Endometrium (tissue), 2 donors: ENCODE measurements around the gene UBE2E2.

Experiments used
- FAIRE-seq: peaks from 2 replicates; lab custom pipeline; 2012; peaks lifted over from hg19 to GRCh38; lab: Jason Lieb, UNC
- donor health status: control.
- donor health status: control.

UBE2E2 gene

GRCh38 chr3:23390989-23391553 is 187.9 kb downstream of the UBE2E2 start:
- no peak for FAIRE-seq

DNA sequence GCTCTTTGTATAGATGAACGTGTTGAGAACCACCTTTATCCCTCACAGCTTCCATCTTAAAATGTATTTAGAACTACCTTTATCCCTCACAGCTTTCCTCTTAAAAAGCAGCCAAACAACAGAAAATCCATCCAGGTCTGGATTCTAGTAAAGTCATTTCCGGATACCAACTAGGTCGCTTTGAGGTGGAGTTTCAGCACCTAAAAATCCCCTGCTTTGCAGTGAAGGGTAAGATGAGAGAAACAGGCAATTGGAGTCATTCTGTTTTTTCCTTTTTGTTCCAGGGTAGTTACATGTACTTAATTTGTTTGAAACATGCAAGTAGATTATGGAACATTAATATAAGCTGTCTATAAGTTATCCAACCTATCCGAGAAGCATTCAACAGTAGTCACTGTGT is 192.0 kb downstream of the UBE2E2 start:
- FAIRE-seq = no peak

DNA sequence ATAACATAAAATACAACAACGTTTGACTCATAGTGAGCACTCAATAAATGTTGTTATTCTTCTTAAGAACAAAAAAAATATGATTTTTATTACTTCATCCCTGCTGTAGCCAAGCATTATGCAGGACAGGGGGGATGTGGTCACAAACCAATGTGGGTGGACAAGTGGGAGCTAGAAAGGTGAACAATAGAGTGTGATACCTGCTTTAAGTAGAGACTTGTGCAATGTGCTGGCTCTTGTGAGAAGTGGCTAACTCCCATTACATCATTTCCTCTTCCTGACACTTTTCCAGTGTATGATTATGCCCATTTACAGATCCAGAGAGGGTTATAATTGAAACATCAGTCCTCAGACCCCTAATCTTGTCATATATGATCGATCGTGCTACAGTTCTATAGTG is 193.6 kb downstream of the UBE2E2 start:
- no peak for FAIRE-seq

DNA sequence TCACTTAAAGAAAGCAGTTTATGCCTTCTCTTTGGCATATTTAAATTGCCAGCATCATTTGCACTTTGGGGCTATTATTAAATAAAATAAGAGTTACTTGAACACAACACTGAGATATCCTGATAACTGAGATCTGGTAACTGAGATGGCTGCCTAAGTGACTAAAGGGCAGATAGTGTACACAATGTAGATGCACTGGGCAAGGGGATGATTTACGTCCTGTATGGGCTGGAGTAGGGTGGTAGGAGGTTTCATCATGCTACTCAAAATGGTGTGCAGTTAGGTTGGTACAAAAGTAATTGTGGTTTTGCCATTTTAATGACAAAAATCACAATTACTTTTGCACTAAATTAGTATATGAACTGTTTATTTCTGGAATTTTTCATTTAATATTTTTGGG is 196.1 kb downstream of the UBE2E2 start:
- FAIRE-seq = no peak

GRCh38 chr3:23402728-23403492 is 199.8 kb downstream of the UBE2E2 start:
- FAIRE-seq = no peak

DNA sequence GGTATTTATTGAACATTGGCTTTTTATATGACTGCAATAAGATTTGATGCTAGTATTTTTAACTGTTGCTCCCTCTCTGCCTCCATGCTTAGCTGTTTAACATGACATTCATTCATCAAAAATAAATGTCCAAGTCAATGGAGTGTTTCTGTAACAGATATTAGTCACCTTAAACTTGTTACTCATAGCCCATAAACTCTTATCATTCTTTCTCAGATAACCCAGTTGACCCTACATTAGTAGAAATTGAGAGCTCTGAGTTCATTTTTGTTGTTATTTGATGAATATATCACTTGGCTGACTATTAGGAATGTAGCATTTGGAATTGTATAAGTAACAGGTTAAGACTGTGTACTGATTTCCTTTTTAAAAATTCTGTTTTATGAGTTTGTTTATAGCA is 201.1 kb downstream of the UBE2E2 start:
- FAIRE-seq = no peak

DNA sequence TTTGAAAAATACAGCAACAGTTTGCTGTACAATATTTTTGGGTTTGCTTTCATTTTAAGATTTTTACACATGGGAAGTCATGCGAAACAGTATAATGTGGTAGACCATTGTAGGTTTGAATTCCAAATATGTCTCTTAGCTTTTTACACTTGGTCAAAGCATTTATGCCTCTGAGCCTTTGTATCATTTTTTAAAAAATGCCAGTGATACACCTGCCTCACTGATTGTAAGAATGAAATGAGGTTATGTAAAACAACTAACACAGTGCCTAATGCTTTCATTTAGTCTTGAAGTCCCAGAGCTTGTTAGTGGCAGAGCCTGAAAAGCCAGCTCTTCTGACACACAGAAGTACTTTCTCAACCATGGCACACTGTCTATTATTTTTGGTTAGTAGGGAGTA is 202.0 kb downstream of the UBE2E2 start:
- no peak for FAIRE-seq

DNA sequence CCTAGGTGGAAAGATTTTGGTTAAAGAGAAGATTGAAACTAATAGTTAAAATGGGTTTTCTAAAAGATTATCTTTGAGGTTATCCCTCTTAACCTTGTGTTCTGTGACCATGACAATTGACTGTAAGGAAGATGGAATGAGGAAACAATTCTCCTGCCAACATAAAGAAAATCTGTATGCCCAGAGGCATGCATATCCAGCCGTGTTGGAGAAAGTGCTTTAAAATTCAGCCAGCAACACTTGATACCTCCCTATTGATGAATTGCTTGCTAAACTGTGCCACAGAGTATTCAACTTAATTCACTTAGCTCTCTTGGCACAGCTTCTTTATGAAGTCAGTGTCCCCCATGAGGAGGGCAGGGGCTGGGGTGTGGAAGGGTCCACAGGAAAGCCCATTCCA is 203.5 kb downstream of the UBE2E2 start:
- no peak for FAIRE-seq

DNA sequence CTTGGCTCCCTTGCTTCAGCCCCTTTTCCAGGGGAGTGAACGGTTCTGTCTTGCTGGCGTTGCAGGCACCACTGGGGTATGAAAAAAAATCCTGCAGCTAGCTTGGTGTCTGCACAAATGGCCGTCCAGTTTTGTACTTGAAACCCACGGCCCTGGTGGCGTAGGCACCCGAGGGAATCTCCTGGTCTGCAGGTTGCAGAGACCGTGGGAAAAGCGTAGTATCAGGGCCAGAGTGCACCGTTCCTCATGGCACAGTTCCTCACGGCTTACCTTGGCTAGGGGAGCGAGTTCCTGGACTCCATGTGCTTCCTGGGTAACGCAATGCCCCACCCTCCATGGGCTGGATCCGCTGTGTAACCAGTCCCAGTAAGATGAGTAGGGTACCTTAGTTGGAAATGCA is 214.9 kb downstream of the UBE2E2 start:
- FAIRE-seq = no peak

DNA sequence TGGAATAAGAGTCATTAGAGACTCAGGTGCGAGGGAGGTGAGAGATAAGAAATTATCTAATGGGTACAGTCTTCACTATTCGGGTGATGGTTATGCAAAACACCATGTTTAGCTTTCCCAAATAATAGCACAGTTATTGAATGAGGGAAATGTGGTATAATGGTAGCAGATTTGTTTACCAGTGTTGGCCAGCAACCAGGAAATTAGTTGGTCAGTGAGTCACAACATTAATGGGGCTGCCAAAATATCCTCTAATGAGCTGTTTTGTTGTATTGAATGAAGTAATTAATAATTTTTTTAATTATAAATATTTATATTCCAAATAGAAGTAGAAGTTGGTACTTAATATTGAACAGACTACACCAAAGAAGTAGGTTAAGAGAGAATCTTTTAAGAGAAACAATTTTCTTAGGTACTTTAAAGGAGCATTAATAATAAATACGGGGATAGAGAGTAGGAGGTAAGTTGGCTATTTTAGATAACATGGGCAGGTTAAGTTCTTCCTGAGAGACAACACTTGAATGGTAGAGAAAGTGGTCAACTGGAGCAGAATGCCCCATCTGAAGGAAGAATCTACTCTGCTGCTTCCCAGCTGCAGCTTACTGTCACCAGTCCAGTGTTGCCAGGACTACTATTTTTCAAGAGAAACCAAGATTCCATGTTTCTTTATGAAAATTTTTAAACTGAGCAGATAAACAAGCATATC is 218.8 kb downstream of the UBE2E2 start:
- FAIRE-seq = no peak

DNA sequence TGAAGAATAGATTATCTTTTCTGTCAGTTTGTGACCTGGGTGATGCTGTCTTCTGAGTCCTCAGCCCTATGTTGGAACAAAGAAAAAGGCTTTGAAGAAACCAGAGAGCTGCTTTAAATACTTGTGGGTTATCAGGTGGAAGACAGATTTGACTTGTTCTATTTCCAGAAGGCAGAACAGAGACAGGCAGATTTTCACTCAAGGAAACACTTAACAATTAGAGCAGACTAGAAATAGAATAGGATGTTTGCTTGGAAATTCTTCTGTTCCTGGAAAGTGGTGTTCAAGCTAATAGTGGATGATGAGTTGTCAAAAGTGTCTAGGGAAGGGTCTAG is 219.4 kb downstream of the UBE2E2 start:
- no peak for FAIRE-seq

DNA sequence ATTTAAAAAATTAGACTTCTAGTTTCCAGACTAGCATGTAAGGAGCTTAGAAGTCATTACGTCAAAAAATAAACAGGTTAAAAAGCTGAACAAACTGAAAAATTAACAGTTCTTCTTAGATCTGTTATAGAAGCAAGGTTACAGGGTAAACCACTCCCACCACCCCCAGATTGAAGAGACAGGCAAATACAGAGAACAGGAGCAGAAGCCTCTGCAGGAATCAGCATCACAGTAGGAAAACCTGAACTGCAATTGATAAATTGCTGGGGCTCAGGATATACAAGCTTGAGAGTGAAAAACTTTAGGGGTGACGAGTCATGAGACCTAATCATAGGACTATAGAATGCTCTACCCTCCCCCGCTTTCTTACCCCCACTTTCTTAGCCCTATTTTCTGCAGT is 222.3 kb downstream of the UBE2E2 start:
- no peak for FAIRE-seq

- no peak for FAIRE-seq
Observed at GRCh38 chr3:23430781-23431398, 227.8 kb downstream of the UBE2E2 start.

- FAIRE-seq = no peak
Observed at GRCh38 chr3:23431764-23432163, 228.6 kb downstream of the UBE2E2 start.

GRCh38 chr3:23435318-23435717 is 232.2 kb downstream of the UBE2E2 start:
- FAIRE-seq = no peak

DNA sequence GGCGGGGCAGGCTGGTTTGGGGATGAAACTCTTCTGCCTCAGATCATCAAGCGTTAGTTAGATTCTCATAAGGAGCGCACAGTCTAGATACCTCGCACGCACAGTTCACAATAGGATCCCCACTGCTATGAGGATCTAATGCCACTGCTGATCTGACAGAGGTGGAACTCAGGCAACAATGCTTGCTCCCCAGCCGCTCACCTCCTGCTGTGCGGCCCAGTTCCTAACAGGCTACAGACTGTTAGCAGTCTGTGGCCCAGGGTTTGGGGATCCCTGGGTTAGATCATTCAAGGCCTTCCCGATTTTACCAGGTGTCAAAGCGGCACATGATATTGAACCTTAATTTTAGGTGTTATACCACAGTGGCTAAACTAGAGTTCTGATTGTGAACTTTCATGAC is 232.8 kb downstream of the UBE2E2 start:
- FAIRE-seq = no peak

DNA sequence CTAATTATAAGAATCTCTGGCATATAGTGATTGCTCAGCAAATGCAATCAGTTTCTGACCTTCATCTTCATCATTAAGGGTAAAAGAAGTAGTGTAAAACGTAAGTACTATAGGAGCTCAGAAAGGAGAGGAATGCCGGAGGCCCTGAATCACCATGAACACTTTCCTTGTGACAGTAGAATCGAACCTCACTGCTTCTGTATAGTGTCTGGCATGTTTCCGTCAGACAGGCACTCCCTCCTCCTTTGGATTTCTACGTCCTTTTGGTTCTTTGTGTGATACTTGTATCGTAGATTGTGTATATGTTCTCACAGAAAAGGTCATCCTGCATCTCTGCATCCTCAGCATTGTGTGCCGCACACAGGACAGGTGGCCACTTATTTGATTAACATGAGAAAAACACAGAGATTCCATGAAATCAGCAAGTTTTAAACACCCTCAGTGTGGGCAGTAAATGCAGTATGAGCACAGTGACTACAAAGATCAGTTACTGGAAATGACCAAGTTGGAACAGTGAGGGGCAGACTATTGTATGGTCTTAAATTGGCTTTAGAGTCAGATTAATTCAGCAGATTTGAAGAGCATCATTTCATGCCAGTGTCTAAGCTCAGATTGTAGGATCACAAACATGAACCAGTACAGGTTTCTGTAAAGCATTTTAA is 234.5 kb downstream of the UBE2E2 start:
- FAIRE-seq = no peak

- no peak for FAIRE-seq
Observed at GRCh38 chr3:23438657-23439056, 235.5 kb downstream of the UBE2E2 start.

DNA sequence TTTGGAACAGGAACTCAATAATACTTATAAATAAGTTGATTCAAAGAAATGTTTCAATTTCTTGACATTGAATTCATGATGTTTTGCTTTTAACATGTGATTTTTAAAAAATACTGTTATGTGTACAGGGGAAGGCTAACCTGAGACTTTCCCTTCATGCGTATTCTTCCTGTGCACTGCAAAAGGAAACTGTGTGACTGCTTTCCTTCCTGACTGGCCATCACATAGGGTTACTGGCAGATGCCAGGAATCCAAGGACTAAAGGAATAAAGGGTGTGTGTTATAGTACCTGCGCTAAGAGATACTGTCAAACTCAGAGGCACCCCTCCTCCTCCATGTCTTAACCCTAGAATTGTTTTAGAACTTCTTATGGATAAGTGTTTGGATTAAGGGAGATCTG is 236.0 kb downstream of the UBE2E2 start:
- no peak for FAIRE-seq

DNA sequence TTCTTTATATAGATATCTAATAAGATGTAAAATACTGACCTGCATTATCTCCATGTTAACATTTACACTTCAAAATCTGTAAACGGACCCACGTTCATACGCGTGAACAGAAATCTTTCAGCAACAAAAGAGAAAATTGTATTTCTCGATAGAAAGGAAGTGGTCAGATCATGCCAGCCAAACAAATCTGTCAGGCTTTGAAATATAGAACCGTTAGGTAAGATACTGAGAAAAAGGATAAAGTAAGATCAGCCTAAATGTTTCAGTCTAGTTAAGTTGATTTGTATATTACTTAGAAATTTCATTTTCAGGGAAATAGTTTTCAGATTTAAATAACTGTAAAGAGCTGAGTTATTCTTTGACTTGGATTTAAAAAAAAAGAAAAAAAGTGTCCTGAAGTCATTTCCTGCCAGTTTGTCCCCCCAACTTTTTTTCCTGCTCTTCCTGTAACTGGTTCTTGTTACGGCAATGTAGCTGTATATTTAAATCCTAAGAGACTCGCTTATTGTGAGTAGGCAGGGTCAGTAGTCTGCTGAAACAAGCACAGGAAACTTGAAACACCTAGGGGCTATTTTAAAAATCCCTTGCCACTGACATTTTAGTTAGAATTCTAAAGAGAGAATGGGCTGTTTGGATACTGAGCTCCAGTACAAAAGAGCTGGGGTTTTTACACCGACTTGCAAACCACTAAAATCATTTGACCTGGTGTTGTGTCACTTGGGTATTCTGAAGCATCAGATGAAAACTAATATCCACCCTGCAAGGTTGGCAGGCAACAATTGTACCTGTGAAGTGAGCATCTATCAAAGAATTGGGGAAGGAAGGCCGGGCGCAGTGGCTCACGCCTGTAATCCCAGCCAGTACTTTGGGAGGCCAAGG is 237.5 kb downstream of the UBE2E2 start:
- no peak for FAIRE-seq

GRCh38 chr3:23442598-23443383 is 239.7 kb downstream of the UBE2E2 start:
- FAIRE-seq = no peak
